ENCODE results near the gene CNKSR3. TPM values are rescaled to one million over a fixed set of nuclear protein-coding genes. Genes with fewer than 3 reads are reported as not detected.

CNKSR3 gene
- total RNA-seq, 1 experiment from 2014 or later = 5.6 TPM

DNA sequence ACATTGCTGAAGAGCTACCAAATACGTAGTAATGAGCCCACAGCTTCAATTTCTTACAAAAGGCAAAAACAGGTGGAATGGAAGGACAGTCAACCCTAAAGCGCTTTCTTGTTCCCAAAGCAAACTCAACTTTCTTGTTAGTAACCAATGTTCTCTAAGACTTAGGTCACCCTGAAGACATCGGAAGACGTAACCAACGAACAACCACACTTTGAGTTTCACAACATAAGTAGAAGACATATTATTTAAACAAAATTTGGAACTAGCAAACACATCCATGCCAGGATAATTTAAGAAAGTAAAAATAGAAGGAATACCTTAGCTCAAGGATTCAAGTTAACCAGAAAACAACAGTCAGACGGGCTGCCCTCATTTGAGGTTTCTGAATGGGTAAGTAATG is 51.0 kb downstream of the CNKSR3 start:
- no peak overlapping the region for H3K23ac ChIP-seq (ENCODE audit: insufficient read length, low read depth, low read length)
- no peaks in the 10 kb centered on the region for H3K27me3 Mint-ChIP-seq (ENCODE audit: low read depth)
- no peak overlapping the region for H2AK5ac ChIP-seq (ENCODE audit: insufficient read length, low read length)
- no CpG with 5 or more reads among the region's 6 CpGs for WGBS (ENCODE audit: extremely low coverage, insufficient read length, low lambda C conversion rate)
- no peaks in the 10 kb centered on the region for H3K23me2 ChIP-seq (ENCODE audit: insufficient read length, low read depth, low read length, poor library complexity, severe bottlenecking)
- H3K4me2 ChIP-seq (ENCODE audit: insufficient read depth, insufficient read length, low read length) = no peak overlapping the region
- H2BK5ac ChIP-seq (ENCODE audit: insufficient read length, low read length) = no peak overlapping the region
- no peak overlapping the region for H3K4me3 Mint-ChIP-seq
- H3K27ac Mint-ChIP-seq = peak overlapping the region in 1 of 3 experiments; percentile 46; a peak in 2 of 7 replicates
- H4K20me1 ChIP-seq (ENCODE audit: control insufficient read depth, insufficient read depth, insufficient read length) = no peaks in the 10 kb centered on the region
- TF ChIP-seq, protein P1, sequence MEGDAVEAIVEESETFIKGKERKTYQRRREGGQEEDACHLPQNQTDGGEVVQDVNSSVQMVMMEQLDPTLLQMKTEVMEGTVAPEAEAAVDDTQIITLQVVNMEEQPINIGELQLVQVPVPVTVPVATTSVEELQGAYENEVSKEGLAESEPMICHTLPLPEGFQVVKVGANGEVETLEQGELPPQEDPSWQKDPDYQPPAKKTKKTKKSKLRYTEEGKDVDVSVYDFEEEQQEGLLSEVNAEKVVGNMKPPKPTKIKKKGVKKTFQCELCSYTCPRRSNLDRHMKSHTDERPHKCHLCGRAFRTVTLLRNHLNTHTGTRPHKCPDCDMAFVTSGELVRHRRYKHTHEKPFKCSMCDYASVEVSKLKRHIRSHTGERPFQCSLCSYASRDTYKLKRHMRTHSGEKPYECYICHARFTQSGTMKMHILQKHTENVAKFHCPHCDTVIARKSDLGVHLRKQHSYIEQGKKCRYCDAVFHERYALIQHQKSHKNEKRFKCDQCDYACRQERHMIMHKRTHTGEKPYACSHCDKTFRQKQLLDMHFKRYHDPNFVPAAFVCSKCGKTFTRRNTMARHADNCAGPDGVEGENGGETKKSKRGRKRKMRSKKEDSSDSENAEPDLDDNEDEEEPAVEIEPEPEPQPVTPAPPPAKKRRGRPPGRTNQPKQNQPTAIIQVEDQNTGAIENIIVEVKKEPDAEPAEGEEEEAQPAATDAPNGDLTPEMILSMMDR (conservative IDR thresholded peaks at IDR 0.05) = no peak
- no peak overlapping the region for H2BK120ac ChIP-seq (ENCODE audit: low read depth, low read length, poor library complexity, severe bottlenecking)
- H3K4me1 Mint-ChIP-seq = peaks cover 36 to 46% of the 10 kb centered on the region in 2 experiments
- no peaks in the 10 kb centered on the region for H3K9me3 Mint-ChIP-seq
- no peak overlapping the region for H4K5ac ChIP-seq (ENCODE audit: insufficient read length, low read depth, low read length)
- no peaks in the 10 kb centered on the region for H3K79me2 ChIP-seq (ENCODE audit: insufficient read depth, low read length)
- no peak overlapping the region for H3K14ac ChIP-seq (ENCODE audit: insufficient read depth, low read length)
- no peak overlapping the region for H3K9ac ChIP-seq (ENCODE audit: extremely low read depth, insufficient read length, low read length)
- no peak overlapping the region for H4K8ac ChIP-seq (replicated peaks; ENCODE audit: insufficient read length, low read depth, low read length)
- 0 out of 2 replicates have a peak, but pooled peaks cover 3% of the 10 kb centered on the region for H3K4me1 ChIP-seq (ENCODE audit: insufficient read depth, low read length)
- no peak overlapping the region for H4K91ac ChIP-seq (ENCODE audit: insufficient read length, low read depth, low read length)
- H3K56ac ChIP-seq (ENCODE audit: insufficient read length, low read depth, low read length) = no peak overlapping the region
- H3T11ph ChIP-seq (ENCODE audit: low read length) = no peak overlapping the region
- H2BK20ac ChIP-seq (ENCODE audit: low read depth, low read length, poor library complexity, severe bottlenecking) = no peak overlapping the region
- H3K27ac ChIP-seq (ENCODE audit: insufficient read length, low read depth, low read length) = no peak overlapping the region
- DNase-seq = no peak
- no peak overlapping the region for H2AFZ ChIP-seq (ENCODE audit: low read length)
- no peaks in the 10 kb centered on the region for H3K27me3 ChIP-seq (ENCODE audit: insufficient read depth, low read length)
- H2BK15ac ChIP-seq (ENCODE audit: low read depth, low read length) = no peak overlapping the region
- H3K4ac ChIP-seq (ENCODE audit: low read depth, low read length) = no peak overlapping the region
- no peaks in the 10 kb centered on the region for H3K79me1 ChIP-seq (ENCODE audit: insufficient read depth, low read depth, low read length, poor library complexity, severe bottlenecking)
- no peaks in the 10 kb centered on the region for H3K36me3 Mint-ChIP-seq (ENCODE audit: insufficient read depth in 1 of 3, low read depth in 3 of 3)
- no peaks in the 10 kb centered on the region for H3K9me3 ChIP-seq (ENCODE audit: control insufficient read depth, low read depth, low read length)
- H2BK12ac ChIP-seq (ENCODE audit: insufficient read length, low read depth, low read length) = no peak overlapping the region
- no peak overlapping the region for H3K18ac ChIP-seq (ENCODE audit: insufficient read length, low read depth, low read length)

Data from H9 (cell line).